NCI-H2029 treated with DMSO at 0.1 percent for 48 hours (cell line): ENCODE data around the gene TAF6L.
"Not testable (repeated sequence)": the region's sequence is repeated elsewhere in the genome, so short reads cannot be mapped to it uniquely, and the experiment has no call there.

Experiments
- DNase-seq: peaks from one replicate; lab custom pipeline; 2025; lab: John Stamatoyannopoulos, UW

TAF6L gene, protein sequence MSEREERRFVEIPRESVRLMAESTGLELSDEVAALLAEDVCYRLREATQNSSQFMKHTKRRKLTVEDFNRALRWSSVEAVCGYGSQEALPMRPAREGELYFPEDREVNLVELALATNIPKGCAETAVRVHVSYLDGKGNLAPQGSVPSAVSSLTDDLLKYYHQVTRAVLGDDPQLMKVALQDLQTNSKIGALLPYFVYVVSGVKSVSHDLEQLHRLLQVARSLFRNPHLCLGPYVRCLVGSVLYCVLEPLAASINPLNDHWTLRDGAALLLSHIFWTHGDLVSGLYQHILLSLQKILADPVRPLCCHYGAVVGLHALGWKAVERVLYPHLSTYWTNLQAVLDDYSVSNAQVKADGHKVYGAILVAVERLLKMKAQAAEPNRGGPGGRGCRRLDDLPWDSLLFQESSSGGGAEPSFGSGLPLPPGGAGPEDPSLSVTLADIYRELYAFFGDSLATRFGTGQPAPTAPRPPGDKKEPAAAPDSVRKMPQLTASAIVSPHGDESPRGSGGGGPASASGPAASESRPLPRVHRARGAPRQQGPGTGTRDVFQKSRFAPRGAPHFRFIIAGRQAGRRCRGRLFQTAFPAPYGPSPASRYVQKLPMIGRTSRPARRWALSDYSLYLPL

DNA sequence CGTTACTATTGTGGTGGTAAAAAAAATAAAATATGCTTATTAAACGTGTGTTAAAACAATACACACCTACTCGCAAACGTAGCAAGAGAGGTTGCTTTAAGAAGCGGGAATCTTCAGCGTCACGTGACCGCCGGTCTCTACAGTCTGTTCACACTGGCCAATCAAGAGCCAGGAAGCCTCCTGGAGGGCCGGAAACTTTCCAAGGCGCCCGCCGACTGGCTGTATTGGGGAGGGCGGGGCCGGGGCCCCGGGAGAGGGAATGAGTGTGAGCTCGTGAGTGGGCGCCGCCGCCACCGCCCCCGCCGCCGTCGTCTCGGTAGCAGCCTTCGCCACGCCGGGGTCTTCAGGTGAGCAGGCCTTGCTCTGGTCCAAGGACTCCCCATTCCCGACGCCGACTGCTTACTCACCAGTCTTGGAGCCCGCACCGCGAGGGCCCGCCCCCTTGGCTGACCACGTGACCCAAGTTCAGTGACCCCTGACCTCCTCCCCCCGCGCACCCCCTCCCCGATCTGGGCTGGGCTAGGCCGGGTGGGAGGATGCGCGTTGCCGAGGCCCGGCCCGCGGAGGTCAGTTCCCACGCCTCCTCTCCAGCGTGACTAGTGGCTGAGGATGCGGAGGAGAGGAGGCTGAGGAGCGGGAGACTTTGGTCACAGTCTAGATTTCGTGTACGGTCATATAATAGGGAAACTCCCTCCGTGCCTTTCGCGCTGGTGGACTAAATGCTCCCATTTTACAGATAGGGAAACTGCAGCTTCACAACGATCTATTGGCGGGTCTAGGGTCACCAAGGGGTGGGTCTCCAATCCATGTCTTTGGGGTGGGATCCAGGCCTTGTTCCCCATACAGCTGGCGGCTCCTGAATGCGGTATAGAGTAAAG is at the start of gene TAF6L:
Gene TAF6L, plus strand, starts transcription at position 253 of the 878 bp plus-strand sequence. CDS start 4,388 bp downstream, outside the sequence.
- peak; percentile 91 for DNase-seq

DNA sequence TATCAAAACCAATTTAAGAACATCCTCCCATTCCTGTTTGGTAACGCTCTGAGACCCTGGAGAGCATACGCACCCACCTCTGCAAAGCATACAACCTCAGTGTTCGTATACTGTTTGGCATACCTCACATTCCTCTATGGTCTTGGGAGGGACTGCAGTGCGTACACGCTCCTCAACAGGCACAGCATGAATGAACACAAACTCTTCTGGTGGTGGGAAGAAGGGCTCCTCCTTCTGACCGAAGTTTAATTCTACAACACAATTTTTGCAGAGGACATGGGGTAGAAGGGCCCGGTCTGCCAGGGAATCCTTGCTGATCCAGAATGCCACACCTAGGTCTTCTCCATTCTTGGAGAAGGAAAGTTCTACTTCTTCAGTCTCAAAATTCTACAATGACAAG is 49.2 kb upstream of the TAF6L start:
- no peak for DNase-seq

DNA sequence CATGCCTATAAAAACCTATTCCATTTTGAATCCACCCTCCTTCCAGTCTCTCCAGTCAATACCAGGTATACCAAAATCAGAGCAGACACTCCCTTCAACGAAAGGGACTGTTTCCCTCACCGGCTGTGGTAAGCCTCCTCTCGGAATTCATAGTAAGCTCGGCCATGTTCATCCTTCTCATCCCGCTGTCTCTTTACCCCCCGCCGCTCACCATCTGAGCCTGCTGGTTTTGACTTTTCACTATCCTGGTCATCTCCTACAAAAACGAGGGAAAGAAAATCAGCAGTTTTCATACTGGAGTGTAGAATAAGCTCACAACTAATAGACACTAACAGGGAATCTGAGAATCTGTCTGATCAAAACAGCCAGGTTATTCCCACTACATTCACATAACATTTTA is 47.0 kb upstream of the TAF6L start:
- DNase-seq = no peak

- no peak for DNase-seq
These were observed 45.5 kb upstream of the TAF6L start for GRCh38 chr11:62725646-62726045.

DNA sequence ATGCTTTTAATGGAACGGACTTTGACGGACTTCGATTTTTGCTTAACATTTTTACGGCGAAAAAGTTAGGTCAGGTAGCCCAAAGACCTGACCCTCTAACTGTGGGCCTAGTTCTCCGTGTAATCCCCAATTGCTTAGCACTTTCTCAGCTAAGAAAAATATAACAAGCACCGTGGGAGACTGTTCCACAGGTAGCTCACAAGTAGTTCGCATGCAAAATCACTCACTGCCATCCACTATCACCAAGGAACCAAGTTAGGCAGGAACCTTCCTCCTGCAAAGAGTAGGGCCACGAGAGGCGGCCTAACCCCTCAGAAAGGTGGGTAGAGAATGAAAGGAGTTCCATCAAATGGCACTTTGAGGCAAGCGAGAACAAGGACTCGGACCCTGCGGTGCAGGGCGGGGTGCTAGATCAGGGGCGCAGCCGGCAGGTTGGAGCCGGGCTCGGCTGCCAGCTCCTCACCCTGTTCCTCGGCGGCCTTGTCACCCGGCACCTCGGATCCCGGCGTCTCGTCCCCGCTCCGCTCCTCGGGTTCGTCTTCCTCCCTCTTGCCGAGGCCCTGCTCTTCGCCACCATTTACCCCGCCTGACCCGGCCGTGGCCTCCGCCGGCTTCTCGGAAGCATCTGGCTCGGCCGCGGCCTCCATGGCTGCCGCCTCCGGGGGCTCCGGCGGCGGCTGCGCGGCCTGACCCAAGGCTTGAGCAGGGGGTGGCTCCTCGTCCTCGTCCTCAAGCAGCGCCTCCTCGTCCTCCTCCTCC is 44.9 kb upstream of the TAF6L start:
- DNase-seq = no peak

DNA sequence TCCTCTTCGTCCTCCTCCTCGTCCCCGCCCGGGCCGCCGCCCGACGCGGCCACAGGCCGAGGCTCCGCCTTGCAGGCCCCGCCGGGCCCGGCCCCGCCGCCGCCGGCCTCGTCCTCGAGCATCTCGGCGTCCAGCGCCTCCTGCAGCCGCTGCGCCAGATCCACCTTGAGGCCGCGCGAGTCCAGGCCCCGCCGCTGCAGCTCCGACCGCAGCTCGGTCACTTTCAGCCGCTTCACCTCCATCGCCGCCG is 44.4 kb upstream of the TAF6L start:
- no peak for DNase-seq

DNA sequence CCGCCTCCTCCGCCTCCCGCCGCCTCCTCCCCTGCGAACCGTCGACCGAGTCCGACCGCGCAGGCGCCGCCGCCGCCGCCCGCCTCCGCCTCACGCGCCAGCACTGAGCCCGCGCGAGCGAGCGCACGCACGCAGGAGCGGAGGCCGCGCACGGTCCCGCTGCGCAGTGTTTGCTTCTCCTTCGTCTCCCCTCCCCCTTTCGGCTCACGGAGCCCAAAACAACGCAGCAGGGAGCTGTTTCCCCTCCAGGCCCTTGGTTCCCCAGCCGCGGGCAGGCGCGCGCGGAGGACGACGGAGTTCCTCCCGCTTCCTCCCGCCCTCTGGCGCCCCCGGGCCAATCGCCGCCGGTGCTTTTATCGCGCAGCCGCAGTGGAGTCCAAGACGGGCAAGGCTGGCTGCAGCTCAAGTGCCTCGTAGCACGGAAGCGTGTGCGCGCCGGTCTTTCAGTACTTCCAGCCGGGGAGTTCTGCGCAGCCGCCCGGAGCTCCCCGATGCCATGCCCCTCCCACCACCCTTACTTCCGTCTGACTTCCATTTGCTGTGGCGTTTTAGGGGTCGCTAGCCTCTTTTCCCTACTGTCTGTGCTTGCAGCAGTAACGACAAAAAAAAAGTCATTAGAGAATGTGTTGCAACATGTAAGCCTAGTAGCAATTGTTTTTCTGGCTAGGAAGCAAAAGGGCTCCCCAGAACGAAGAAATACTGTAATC is 43.9 kb upstream of the TAF6L start, which contains the start of gene HNRNPUL2:
Gene HNRNPUL2, minus strand, starts transcription at position 293 of the 707 bp plus-strand sequence. CDS start 301 bp downstream, outside the sequence.
- DNase-seq = peak; percentile 95

DNA sequence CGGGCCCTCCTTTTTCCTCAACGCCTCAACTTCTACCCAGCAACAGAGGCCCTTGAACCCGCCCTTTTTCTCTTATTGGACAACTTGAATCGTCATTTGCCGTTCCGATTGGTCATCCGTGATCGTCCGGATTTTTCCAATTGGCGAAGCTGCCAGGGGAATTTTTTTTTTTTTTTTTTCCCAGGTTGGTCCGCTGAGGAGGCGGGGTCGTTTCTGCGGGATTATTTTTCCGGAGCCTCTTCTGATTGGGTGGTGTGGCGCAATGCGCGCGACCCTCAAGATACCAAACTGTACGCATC is 43.4 kb upstream of the TAF6L start:
- DNase-seq = peak; percentile 95

- peak; percentile 72 for DNase-seq
These were observed 42.8 kb upstream of the TAF6L start, which contains the start of gene TTC9C for GRCh38 chr11:62728171-62728988. Gene TTC9C, plus strand, starts transcription at chr11:62728486. Its CDS starts 363 bp downstream, at chr11:62728849.

DNA sequence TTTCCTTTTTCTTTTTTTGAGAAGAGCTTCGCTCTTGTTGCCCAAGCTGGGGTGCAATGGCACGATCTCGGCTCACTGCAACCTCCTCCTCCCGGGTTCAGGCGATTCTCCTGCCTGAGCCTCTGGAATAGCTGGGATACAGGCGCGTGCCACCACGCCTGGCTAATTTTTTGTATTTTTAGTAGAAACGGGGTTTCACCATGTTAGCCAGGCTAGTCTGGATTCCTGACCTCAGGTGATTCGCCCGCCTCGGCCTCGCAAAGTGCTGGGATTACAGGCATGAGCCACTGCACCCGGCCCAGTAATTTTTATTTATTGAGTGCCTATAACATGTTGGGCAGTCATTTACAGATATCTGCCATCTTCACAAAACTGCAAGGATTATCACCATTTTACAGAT is 41.1 kb upstream of the TAF6L start:
- DNase-seq = not testable (repeated sequence)

DNA sequence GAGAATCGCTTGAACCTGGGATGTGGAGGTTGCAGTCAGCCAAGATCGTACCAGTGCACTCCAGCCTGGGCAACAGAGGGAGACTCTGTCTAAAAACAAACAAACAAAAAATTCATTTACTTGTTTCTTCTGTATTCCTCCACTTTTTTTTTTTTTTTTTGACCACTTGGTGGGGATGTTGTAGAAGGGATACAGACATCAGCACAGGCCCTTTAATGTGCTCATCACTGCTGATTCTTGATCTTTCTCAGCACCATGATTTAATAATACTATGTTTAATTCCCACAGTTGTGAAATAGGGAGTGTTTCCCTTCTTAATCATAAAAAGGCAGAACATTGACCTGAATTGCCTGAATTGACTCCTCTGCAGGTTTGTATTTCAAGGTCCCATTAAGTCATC is 38.4 kb upstream of the TAF6L start:
- DNase-seq = no peak

- DNase-seq = no peak
These were observed 34.0 kb upstream of the TAF6L start for GRCh38 chr11:62737196-62737595.

DNA sequence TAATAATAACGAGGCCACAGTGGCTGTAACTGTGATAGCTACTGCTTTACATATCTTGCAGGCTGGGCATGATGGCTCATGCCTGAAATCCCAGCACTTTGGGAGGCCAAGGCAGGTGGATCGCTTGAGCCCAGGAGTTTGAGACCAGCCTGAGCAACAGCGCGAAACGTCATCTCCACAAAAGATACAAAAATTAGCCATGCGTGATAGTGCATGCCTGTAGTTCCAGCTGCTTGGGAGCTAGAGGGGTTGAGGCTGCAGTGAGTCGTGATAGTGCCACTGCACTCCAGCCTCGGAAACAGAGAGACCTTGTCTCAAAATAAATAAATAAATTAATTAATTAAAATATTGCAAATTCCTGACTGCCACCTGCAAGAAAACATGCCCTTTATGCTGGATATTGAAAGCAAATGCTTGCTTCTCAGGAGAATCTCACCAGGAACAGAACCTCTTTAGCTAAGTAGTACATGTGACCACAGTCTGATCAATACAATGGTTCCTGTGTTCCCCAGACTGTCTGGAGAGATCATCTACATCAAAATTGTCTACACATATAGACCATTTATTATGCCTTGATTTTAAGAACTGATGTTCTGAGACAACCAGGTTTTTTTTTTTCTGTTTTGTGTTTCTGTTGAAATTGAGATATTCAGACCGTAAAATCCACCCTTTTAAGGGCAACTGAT is 23.6 kb upstream of the TAF6L start:
- DNase-seq = no peak

DNA sequence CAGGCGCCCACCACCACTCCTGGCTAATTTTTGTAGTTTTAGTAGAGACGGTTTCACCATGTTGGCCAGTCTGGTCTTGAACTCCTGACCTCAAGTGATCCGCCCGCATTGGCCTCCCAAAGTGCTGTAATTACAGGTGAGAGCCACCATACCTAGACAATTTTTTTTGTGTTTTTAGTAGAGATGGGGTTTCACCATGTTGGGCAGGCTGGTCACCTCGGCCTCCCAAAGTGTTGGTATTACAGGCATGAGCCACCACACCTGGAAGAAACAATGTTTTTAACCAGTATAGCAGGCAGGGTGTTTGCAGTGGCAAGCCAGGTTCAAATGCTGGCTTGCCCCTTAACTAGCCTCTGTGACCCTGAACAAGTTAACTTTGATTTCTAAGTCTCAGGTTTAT is 21.3 kb upstream of the TAF6L start:
- DNase-seq = not testable (repeated sequence)

DNA sequence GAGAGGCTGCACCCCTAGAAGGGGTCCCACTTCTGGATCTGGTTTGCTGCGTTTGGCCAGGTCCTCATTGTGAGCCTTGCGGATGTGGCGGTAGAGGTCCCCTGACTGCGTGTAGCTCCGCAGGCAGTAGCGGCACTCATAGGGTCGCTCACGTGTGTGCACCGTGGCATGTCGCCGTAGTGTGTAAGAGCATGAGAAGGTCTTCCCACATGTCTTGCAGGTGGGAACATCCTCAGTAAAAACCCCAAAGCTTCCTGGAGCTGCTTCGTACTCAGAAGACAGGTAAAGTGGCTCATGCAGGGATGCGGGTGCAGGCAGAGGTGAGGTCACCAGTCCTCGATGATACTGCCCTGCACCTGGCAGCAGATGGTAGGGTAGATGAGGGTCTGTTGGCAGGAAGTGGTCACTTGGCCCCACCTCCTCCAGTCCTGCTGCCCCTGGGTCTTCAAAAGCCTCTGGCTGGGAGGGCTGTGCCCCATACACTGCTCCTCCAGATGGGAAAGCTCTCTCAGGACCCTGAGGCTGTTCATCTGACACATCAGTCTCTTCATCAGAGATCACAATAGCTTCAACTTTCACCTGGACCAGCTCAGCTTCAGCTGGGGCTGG is 18.9 kb upstream of the TAF6L start:
- no peak for DNase-seq

DNA sequence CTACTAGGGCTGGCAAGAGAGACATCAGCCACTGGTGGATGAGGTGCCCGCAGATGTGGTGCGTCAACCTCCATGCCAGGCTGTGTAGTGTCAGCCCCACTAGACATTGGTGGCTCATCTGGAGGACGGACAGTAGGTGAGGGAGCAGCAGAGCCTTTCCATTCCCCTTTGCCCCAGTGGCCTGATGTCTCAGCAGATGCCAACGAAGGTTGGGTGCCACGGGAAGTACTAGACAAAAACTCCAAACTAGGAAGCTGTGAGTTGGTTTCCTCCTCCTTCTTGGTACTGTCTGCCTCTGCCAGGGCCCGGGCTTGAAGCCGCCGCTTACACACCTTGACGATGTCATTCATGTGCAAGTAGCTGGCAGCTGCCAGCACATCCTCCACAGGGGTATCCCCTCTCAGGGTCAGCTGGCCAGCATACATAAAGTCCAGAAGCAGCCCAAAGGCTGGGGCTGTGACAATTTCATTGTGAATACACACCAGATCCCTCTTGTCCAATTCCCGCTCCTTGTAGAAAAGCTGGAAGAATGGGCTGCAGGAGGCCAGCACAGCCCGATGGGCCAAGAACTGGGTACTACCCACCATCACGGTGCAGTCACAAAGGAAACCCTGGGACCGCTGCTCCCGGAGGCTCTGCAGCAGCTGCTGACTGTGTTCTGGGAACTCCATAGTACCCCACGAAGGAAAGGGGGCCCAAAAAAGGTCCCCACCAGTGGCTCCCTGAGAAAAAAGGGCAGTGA is 18.0 kb upstream of the TAF6L start:
- DNase-seq = no peak

DNA sequence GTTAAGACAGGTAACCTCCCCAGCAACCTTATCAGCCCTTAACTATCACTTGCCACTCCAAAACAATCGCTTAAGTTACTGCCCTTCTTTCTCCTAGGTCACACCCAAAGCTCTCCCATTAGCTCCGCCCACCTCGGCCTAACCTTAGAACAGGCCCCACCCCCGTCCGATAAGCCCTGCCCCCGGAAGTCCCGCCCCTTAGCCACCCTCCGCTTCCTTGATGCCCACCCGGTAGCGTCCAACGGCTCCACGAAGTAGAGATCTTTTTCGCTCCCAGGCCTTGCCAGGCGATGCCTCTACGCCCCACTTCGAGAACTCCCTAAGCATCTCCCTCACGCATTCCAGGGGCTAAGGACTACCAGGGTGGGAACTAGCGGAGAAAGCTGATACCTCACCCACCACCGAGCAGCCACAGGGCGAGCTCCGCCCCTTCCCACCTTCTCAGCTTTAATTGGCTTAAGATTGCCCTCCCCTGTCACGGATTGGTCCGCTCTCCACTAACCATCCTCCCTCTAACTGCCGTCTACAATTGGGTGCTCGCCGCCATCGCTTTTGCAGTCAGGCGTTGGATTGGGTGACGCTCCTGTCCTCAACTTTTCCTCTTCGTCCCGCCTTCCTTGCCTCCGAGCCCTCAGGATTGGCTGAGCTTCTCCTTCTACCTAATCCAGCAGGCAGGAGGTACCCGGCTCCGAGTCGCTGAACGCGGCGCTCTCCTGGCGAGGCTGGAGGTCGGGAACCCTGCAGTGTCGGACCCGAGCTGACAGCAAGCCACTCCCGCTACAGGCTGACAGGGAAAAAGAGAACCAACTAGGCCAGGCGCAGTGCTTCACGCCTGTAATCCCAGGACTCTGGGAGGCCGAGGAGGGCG is 17.2 kb upstream of the TAF6L start, which contains the start of gene ZBTB3:
Gene ZBTB3, minus strand, starts transcription at position 425 of the 868 bp plus-strand sequence. CDS start 496 bp downstream, outside the sequence.
- peak; percentile 99 for DNase-seq
